Stimulated activated CD8-positive, alpha-beta memory T cell treated with anti-CD3 and anti-CD28 coated beads, Interleukin-15, amount 100 ng/mL, for 4 hours (primary cell): ENCODE results near the gene TBC1D10B.
"Not testable (repeated sequence)": the region's sequence is repeated elsewhere in the genome, so short reads cannot be mapped to it uniquely, and the experiment has no call there.

ENCODE experiments used
- DNase-seq, 2 donors: peaks; one replicate each; pipeline ENCODE4 v3.0.0-alpha.2; 2020; ENCODE audit warnings: low read depth in 2 of 2

TBC1D10B gene

GRCh38 chr16:30355144-30355953 lies 14.9 kb downstream of the TBC1D10B start, which contains the start of gene CD2BP2:
TSS of gene CD2BP2 (minus strand) at chr16:30355308. CDS start at chr16:30354681, 627 bp downstream.
- peak; percentile 76 to 77 for DNase-seq

GRCh38 chr16:30354423-30355143 lies 15.7 kb downstream of the TBC1D10B start:
- DNase-seq: no peak

GRCh38 chr16:30353438-30354129 lies 16.7 kb downstream of the TBC1D10B start:
- DNase-seq: no peak

GRCh38 chr16:30352488-30353401 lies 17.5 kb downstream of the TBC1D10B start:
- DNase-seq: no peak

- DNase-seq: no peak
Observed at GRCh38 chr16:30351586-30352419, 18.5 kb downstream of the TBC1D10B start.

GRCh38 chr16:30351001-30351441 lies 19.3 kb downstream of the TBC1D10B start:
- DNase-seq: no peak

GRCh38 chr16:30350134-30350871 lies 20.0 kb downstream of the TBC1D10B start:
- no peak for DNase-seq

GRCh38 chr16:30349675-30350074 lies 20.6 kb downstream of the TBC1D10B start:
- DNase-seq: no peak

GRCh38 chr16:30348929-30349328 lies 21.4 kb downstream of the TBC1D10B start:
- no peak for DNase-seq

- DNase-seq: no peak
Observed at GRCh38 chr16:30348113-30348512, 22.2 kb downstream of the TBC1D10B start.

- no peak for DNase-seq
Observed at GRCh38 chr16:30346286-30346685, 24.0 kb downstream of the TBC1D10B start.

GRCh38 chr16:30343491-30343820 lies 26.8 kb downstream of the TBC1D10B start:
- not testable (repeated sequence) for DNase-seq

- DNase-seq: no peak
Observed at GRCh38 chr16:30342751-30343490, 27.4 kb downstream of the TBC1D10B start.

- not testable (repeated sequence) for DNase-seq
Observed at GRCh38 chr16:30341971-30342370, 28.3 kb downstream of the TBC1D10B start.

GRCh38 chr16:30340621-30341020 lies 29.7 kb downstream of the TBC1D10B start:
- no peak for DNase-seq

GRCh38 chr16:30338715-30339114 lies 31.6 kb downstream of the TBC1D10B start:
- DNase-seq: not testable (repeated sequence)

- not testable (repeated sequence) for DNase-seq
Observed at GRCh38 chr16:30337964-30338357, 32.3 kb downstream of the TBC1D10B start.

- no peak for DNase-seq
Observed at GRCh38 chr16:30335598-30336474, 34.5 kb downstream of the TBC1D10B start.
